Endothelial cell of umbilical vein (primary cell): ENCODE measurements around the gene EXOC7. TPM values are rescaled to one million over a fixed set of nuclear protein-coding genes. Genes with fewer than 3 reads are reported as not detected.

Experiments
- BruUV-seq: library from RNA; stranded (reverse); fragments of 400-500 nt; replicated peaks from 2 replicates; lab custom pipeline; 2021; lab: Mats Ljungman, UMichigan
- CTCF ChIA-PET: fragments of 300-600, 350-600 bp; sonication (Branson Sonifier 250); formaldehyde crosslinking; loops from one replicate; lab custom pipeline; 2021; ENCODE audit warnings: antibody characterized with exemption, inconsistent platforms; lab: Charles Lee
- POLR2A ChIA-PET: fragments of 300-600, 350-600 bp; sonication (Branson Sonifier 250); formaldehyde crosslinking; loops from one replicate; lab custom pipeline; 2021; ENCODE audit warnings: antibody characterized with exemption, inconsistent platforms; lab: Charles Lee
- DNase-seq: peaks from one replicate; pipeline ENCODE4 v3.0.0-alpha.2; 2011; ENCODE audit warnings: low read depth, low spot score
- FAIRE-seq: peaks from 2 replicates; lab custom pipeline; 2011; peaks lifted over from hg19 to GRCh38; lab: Jason Lieb, UNC
- H2AFZ ChIP-seq: 2 replicates; pipeline ENCODE4 v1.6.0; 2012; ENCODE audit warnings: low read depth, low read length, control low read depth, inconsistent platforms
- H3K27ac ChIP-seq: 2 replicates; pipeline ENCODE4 v1.5.1; 2011; ENCODE audit warnings: low read depth, mild to moderate bottlenecking, control low read depth, low read length, moderate library complexity; ENCODE audit not compliant: insufficient read depth
- H3K27me3 ChIP-seq, 2 experiments: 2 replicates each; pipeline versions ENCODE4 v1.6.0 to v1.6.1; 2011; ENCODE audit warnings: low read length in 2 of 2, mixed read lengths in 1 of 2; ENCODE audit not compliant: control insufficient read depth in 2 of 2, insufficient read depth in 2 of 2
- H3K36me3 ChIP-seq, 2 experiments: 2 replicates in 1 of 2; 3 replicates in 1 of 2; pipeline ENCODE4 v1.5.1; 2011; ENCODE audit warnings: low read length in 2 of 2, mild to moderate bottlenecking in 1 of 2, moderate library complexity in 1 of 2; ENCODE audit not compliant: control insufficient read depth in 2 of 2, insufficient read depth in 2 of 2; ENCODE audit errors: extremely low read depth in 1 of 2
- H3K4me1 ChIP-seq: 3 replicates; pipeline ENCODE4 v1.5.1; 2011; ENCODE audit warnings: mild to moderate bottlenecking, low read length; ENCODE audit not compliant: control insufficient read depth, insufficient read depth; ENCODE audit errors: extremely low read depth
- H3K4me2 ChIP-seq: 2 replicates; pipeline ENCODE4 v1.6.1; 2011; ENCODE audit warnings: low read length, control low read depth, mixed read lengths; ENCODE audit not compliant: insufficient read depth
- H3K4me3 ChIP-seq, 3 experiments: fragments of 200-600 bp in 1 of 3; sonication (generic), shearing (Covaris generic) in 1 of 3; replicated peaks in 1 of 3; 2 replicates each; pipeline ENCODE4 v1.5.1; 2011 to 2016; ENCODE audit warnings: control low read depth in 3 of 3, low read length in 3 of 3, mild to moderate bottlenecking in 2 of 3, inconsistent platforms in 1 of 3, low read depth in 1 of 3, moderate library complexity in 1 of 3; ENCODE audit not compliant: insufficient read depth in 1 of 3
- H3K79me2 ChIP-seq: 2 replicates; pipeline ENCODE4 v1.6.0; 2012; ENCODE audit warnings: low read length, inconsistent platforms; ENCODE audit not compliant: control insufficient read depth, insufficient read depth
- H3K9ac ChIP-seq: replicated peaks from 2 replicates; pipeline ENCODE3; 2011; ENCODE audit warnings: low read length, control low read depth; ENCODE audit not compliant: insufficient read depth; ENCODE audit errors: extremely low read depth
- H3K9me1 ChIP-seq: replicated peaks from 3 replicates; pipeline ENCODE4 v1.6.0; 2011; ENCODE audit warnings: mild to moderate bottlenecking, low read length; ENCODE audit not compliant: control insufficient read depth, insufficient read depth; ENCODE audit errors: extremely low read depth
- H3K9me3 ChIP-seq: replicated peaks from 2 replicates; pipeline ENCODE4 v1.5.1; 2012; ENCODE audit warnings: low read length, inconsistent platforms; ENCODE audit not compliant: control insufficient read depth, insufficient read depth
- H4K20me1 ChIP-seq: replicated peaks from 2 replicates; pipeline ENCODE3; 2011; ENCODE audit warnings: mild to moderate bottlenecking, low read length; ENCODE audit not compliant: control insufficient read depth, insufficient read depth; ENCODE audit errors: extremely low read depth
- EZH2 ChIP-seq: IDR thresholded peaks from 2 replicates; pipeline ENCODE4 v1.6.1; 2012; ENCODE audit warnings: borderline replicate concordance, low read depth, mild to moderate bottlenecking, moderate library complexity, low read length, inconsistent platforms; ENCODE audit not compliant: severe bottlenecking
- FOS ChIP-seq: IDR thresholded peaks from 2 replicates; pipeline ENCODE4 v1.6.1; 2011; ENCODE audit warnings: mild to moderate bottlenecking, low read length, moderate library complexity, borderline replicate concordance; ENCODE audit not compliant: insufficient read depth
- GATA2 ChIP-seq: IDR thresholded peaks from 2 replicates; pipeline ENCODE4 v1.7.0; 2011; ENCODE audit warnings: low read depth, mild to moderate bottlenecking, moderate library complexity, mixed read lengths, low read length; ENCODE audit not compliant: insufficient read length, insufficient read depth
- JUN ChIP-seq: IDR thresholded peaks from 2 replicates; pipeline ENCODE4 v1.6.1; 2011; ENCODE audit warnings: borderline replicate concordance, low read depth; ENCODE audit not compliant: insufficient read length, insufficient read depth
- MYC ChIP-seq: IDR thresholded peaks from one replicate; pipeline ENCODE4 v1.6.1; 2011; ENCODE audit warnings: mild to moderate bottlenecking, low read depth, low read length
- POLR2A ChIP-seq: IDR thresholded peaks from 2 replicates; pipeline ENCODE4 v1.6.1; 2012; ENCODE audit warnings: low read depth, mild to moderate bottlenecking, control low read depth, low read length
- POLR2AphosphoS5 ChIP-seq: IDR thresholded peaks from 2 replicates; pipeline ENCODE4 v1.6.1; 2012; ENCODE audit warnings: low read depth, mild to moderate bottlenecking, control low read depth, low read length, moderate library complexity; ENCODE audit not compliant: insufficient read depth
- dilution Hi-C: fragments of 300-500 bp; cut with MboI; formaldehyde crosslinking; loops from one replicate; pipeline ENCODE4 v1.15.0; 2019; ENCODE audit warnings: low sequenced_read_pairs; ENCODE audit not compliant: extremely low pct_ligation_motif_present
- intact Hi-C: fragments of 100-400 bp; cut with micrococcal nuclease; formaldehyde crosslinking; loops from one replicate; pipeline ENCODE4 v1.10.0; 2022
- polyA plus RNA-seq, 4 experiments: library from polyadenylated mRNA; depleted of rRNA in 3 of 4; stranded (reverse) in 3 of 4; unstranded in 1 of 4; fragments of >200 nt; gene quantifications; 2 replicates each; pipeline versions ENCODE4 v1.2.1 to v1.2.3, GENCODE V29; 2011 to 2012; ENCODE audit warnings: missing spikeins in 1 of 4
- total RNA-seq: library from RNA; stranded (reverse); gene quantifications from 2 replicates; pipeline ENCODE4 v1.2.3, GENCODE V29; 2021
- TF ChIP-seq, protein P1 (sequence below), 2 donors: IDR thresholded peaks; 1 replicate in 1 of 2; 2 replicates in 1 of 2; pipeline ENCODE4 v1.5.1; 2011; ENCODE audit warnings: low read length in 2 of 2, mild to moderate bottlenecking in 2 of 2, moderate library complexity in 2 of 2, control low read depth in 1 of 2, inconsistent platforms in 1 of 2, low read depth in 1 of 2; ENCODE audit not compliant: insufficient read depth in 1 of 2; ENCODE audit errors: extremely low read depth in 1 of 2
- TF ChIP-seq, protein P2 (sequence below): IDR thresholded peaks from 2 replicates; pipeline ENCODE4 v1.6.1; 2011; ENCODE audit not compliant: insufficient read depth, insufficient read length

Gene EXOC7
- total and polyA plus RNA-seq, 2 donors (not counting 3 experiments of a cell fraction or from before 2014, with no cell fraction given) = 91.5 to 137 TPM

DNA sequence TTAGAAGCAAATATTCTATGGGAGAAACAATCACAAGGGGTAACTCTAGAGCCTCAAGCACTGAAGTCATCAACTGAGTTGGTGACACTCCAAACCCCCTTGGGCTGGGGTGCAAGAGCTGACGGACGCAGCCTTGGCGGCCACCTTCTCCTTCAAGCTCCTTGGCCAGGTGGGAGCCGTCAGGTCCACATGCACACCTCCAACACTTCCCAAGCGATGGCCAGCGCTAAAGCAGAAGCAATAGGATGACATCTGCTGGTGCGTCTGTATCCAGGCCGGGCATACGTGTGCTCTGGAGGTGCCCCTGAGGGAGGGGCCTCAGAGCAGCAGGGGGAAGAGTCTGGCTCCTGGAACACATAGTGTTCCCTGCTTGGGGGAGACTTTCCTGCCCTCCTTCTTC is 49.6 kb upstream of the EXOC7 start:
- POLR2A ChIA-PET = interaction anchor here (0.5 kb wide), 1 partner anchor 24 kb away, joined by 3 read pairs; no protein-coding TSS in a partner anchor

DNA sequence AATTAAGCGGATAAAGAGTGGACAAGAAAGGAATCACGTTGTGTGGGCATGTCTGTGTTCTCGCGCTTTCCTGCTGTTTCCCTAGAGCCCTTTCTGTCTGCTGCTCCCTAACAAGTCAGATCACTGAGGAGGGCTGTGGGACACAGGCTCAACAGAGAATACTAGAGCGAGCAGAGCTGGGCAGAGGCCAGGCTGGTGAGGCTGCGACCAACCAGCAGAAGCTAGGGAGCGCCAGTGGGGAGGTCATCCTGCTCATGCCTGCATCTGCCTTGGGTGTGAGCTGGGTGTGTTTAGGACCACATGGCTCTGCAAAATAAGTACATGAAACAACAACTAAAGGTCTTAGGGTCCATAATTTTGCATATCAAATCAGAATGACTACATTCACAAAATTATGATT is 49.0 kb upstream of the EXOC7 start:
- ChIA-PET POLR2A (interaction anchor here (0.5 kb wide), 1 partner anchor 24 kb away, joined by 3 read pairs; no protein-coding TSS in a partner anchor), CTCF (interaction anchor here (0.9 to 3.7 kb wide), 4 partner anchors 27 to 127 kb away, joined by 3 to 17 read pairs (median 8); no protein-coding TSS in a partner anchor)
- no peak for DNase-seq
- TF ChIP-seq POLR2A = no peak
- TF ChIP-seq POLR2AphosphoS5 = no peak
- no peak for TF ChIP-seq MYC
- TF ChIP-seq, protein P1, sequence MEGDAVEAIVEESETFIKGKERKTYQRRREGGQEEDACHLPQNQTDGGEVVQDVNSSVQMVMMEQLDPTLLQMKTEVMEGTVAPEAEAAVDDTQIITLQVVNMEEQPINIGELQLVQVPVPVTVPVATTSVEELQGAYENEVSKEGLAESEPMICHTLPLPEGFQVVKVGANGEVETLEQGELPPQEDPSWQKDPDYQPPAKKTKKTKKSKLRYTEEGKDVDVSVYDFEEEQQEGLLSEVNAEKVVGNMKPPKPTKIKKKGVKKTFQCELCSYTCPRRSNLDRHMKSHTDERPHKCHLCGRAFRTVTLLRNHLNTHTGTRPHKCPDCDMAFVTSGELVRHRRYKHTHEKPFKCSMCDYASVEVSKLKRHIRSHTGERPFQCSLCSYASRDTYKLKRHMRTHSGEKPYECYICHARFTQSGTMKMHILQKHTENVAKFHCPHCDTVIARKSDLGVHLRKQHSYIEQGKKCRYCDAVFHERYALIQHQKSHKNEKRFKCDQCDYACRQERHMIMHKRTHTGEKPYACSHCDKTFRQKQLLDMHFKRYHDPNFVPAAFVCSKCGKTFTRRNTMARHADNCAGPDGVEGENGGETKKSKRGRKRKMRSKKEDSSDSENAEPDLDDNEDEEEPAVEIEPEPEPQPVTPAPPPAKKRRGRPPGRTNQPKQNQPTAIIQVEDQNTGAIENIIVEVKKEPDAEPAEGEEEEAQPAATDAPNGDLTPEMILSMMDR (IDR thresholded peaks at IDR 0.05; ENCODE audit: extremely low read depth in 1 of 2, insufficient read depth in 1 of 2, low read depth in 1 of 2, low read length in 2 of 2) = no peak
- no peak for TF ChIP-seq FOS
- no peak for TF ChIP-seq GATA2
- TF ChIP-seq JUN = no peak
- TF ChIP-seq EZH2 = no peak
- TF ChIP-seq, protein P2, sequence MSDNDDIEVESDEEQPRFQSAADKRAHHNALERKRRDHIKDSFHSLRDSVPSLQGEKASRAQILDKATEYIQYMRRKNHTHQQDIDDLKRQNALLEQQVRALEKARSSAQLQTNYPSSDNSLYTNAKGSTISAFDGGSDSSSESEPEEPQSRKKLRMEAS = no peak
- Histone ChIP-seq H3K9me3 (no peaks in the 10 kb centered on the region), H3K36me3 (no peaks in the 10 kb centered on the region), H3K27me3 (peaks cover 4 to 12% of the 10 kb centered on the region in 2 experiments), H3K27ac (no peak overlapping the region), H3K9me1 (no peaks in the 10 kb centered on the region), H3K4me2 (no peak overlapping the region), H3K9ac (no peak overlapping the region), H2AFZ (no peak overlapping the region), H3K79me2 (no peaks in the 10 kb centered on the region), H3K4me3 (no peak overlapping the region), H3K4me1 (no peaks in the 10 kb centered on the region), H4K20me1 (no peaks in the 10 kb centered on the region)
- dilution Hi-C loops (no loop called here), intact Hi-C loops (no loop called here)
- BruUV-seq = no TSS peak
- peak; percentile 33 for FAIRE-seq

More for the DNA sequence above, 49.6 kb upstream of the EXOC7 start:
- no peak overlapping the region for H3K4me2 ChIP-seq
- no peak for TF ChIP-seq JUN
- H3K9ac ChIP-seq = no peak overlapping the region
- no peaks in the 10 kb centered on the region for H4K20me1 ChIP-seq
- no peaks in the 10 kb centered on the region for H3K79me2 ChIP-seq
- DNase-seq (no peak), FAIRE-seq (no peak)
- no peak overlapping the region for H2AFZ ChIP-seq
- H3K4me3 ChIP-seq = no peak overlapping the region
- BruUV-seq = no TSS peak
- dilution Hi-C loops (no loop called here), intact Hi-C loops (no loop called here)
- peaks cover 4 to 18% of the 10 kb centered on the region in 2 experiments for H3K27me3 ChIP-seq
- no peaks in the 10 kb centered on the region for H3K4me1 ChIP-seq
- H3K9me3 ChIP-seq = no peaks in the 10 kb centered on the region
- no peak overlapping the region for H3K27ac ChIP-seq
- CTCF ChIA-PET = interaction anchor here (1.0 to 3.7 kb wide), 4 partner anchors 25 to 126 kb away, joined by 3 to 17 read pairs (median 8); no protein-coding TSS in a partner anchor
- H3K36me3 ChIP-seq = no peaks in the 10 kb centered on the region
- H3K9me1 ChIP-seq = no peaks in the 10 kb centered on the region
